HepG2 (cell line): Measurements from ENCODE around the gene TROAP. TPM values are rescaled to one million over a fixed set of nuclear protein-coding genes. Genes with fewer than 3 reads are reported as not detected.
A peak's percentile ranks its signal among the peaks of the same experiment; 100 is the strongest.

Experiments used
- CHCHD3 ChIP-seq: sonication (generic); formaldehyde crosslinking; IDR thresholded peaks from 2 replicates; pipeline ENCODE4 v1.8.0; 2022; ENCODE audit warnings: mild to moderate bottlenecking, missing genetic modification reagents, moderate library complexity
- E2F1 ChIP-seq: sonication (generic); formaldehyde crosslinking; IDR thresholded peaks from 2 replicates; pipeline ENCODE4 v1.5.0; 2020; ENCODE audit warnings: missing genetic modification reagents
- HDAC1 ChIP-seq: sonication (generic); formaldehyde crosslinking; IDR thresholded peaks from 2 replicates; pipeline ENCODE4 v1.5.1; 2020; ENCODE audit warnings: mild to moderate bottlenecking, missing genetic modification reagents
- HHEX ChIP-seq: IDR thresholded peaks from 2 replicates; pipeline ENCODE4 v1.6.1; 2016; ENCODE audit warnings: control low read depth
- HNRNPH1 ChIP-seq: fragments of 200-400 bp; formaldehyde crosslinking; optimal IDR thresholded peaks from 2 replicates; pipeline ENCODE3; 2017; ENCODE audit warnings: mild to moderate bottlenecking, low read depth, low read length
- HNRNPL ChIP-seq: fragments of 200-400 bp; formaldehyde crosslinking; IDR thresholded peaks from 2 replicates; pipeline ENCODE4 v1.6.1; 2017; ENCODE audit warnings: mild to moderate bottlenecking, low read depth, low read length
- JARID2 ChIP-seq: sonication (generic); formaldehyde crosslinking; IDR thresholded peaks from 2 replicates; pipeline ENCODE4 v1.8.1; 2023; ENCODE audit warnings: missing genetic modification reagents, inconsistent platforms; ENCODE audit not compliant: insufficient replicate concordance
- PPARG ChIP-seq: conservative IDR thresholded peaks from 2 replicates; pipeline ENCODE4 v1.6.1; 2016; ENCODE audit warnings: missing biosample characterization, missing genetic modification reagents
- RARA ChIP-seq: IDR thresholded peaks from 2 replicates; pipeline ENCODE4 v1.6.1; 2016; ENCODE audit warnings: missing genetic modification reagents, missing compliant biosample characterization
- RFX5 ChIP-seq: IDR thresholded peaks from 2 replicates; pipeline ENCODE4 v1.6.1; 2011; ENCODE audit warnings: low read depth, low read length, improper control_type of control experiment
- SIX1 ChIP-seq: sonication (generic); formaldehyde crosslinking; IDR thresholded peaks from 2 replicates; pipeline ENCODE4 v1.4.0; 2020; ENCODE audit warnings: missing genetic modification reagents, borderline replicate concordance
- STAG1 ChIP-seq: sonication (generic); formaldehyde crosslinking; IDR thresholded peaks from 2 replicates; pipeline ENCODE4 v1.4.0; 2020; ENCODE audit warnings: missing genetic modification reagents
- TBP ChIP-seq: sonication (generic); formaldehyde crosslinking; IDR thresholded peaks from 2 replicates; pipeline ENCODE4 v1.5.0; 2020; ENCODE audit warnings: missing genetic modification reagents
- TMF1 ChIP-seq: sonication (generic); formaldehyde crosslinking; IDR thresholded peaks from 2 replicates; pipeline ENCODE4 v1.8.1; 2022; ENCODE audit warnings: low read depth, missing genetic modification reagents
- ZBTB43 ChIP-seq: sonication (generic); formaldehyde crosslinking; conservative IDR thresholded peaks from 2 replicates; pipeline ENCODE4 v1.4.0; 2020; ENCODE audit warnings: missing genetic modification reagents
- ZNF572 ChIP-seq: sonication (generic); formaldehyde crosslinking; IDR thresholded peaks from 2 replicates; pipeline ENCODE4 v1.5.1; 2020; ENCODE audit warnings: mild to moderate bottlenecking, missing genetic modification reagents
- ZNF577 ChIP-seq: sonication (generic); formaldehyde crosslinking; IDR thresholded peaks from 2 replicates; pipeline ENCODE4 v1.4.0; 2020; ENCODE audit warnings: mild to moderate bottlenecking, low read depth, missing genetic modification reagents, borderline replicate concordance
- ZNF629 ChIP-seq: sonication (generic); formaldehyde crosslinking; conservative IDR thresholded peaks from 2 replicates; pipeline ENCODE4 v1.5.0; 2020; ENCODE audit warnings: missing genetic modification reagents
- ZNF710 ChIP-seq: sonication (generic); formaldehyde crosslinking; IDR thresholded peaks from 2 replicates; pipeline ENCODE4 v1.5.0; 2020; ENCODE audit warnings: mild to moderate bottlenecking, missing genetic modification reagents, borderline replicate concordance
- ZNF883 ChIP-seq: sonication (generic); formaldehyde crosslinking; IDR thresholded peaks from 2 replicates; pipeline ENCODE4 v1.5.1; 2020; ENCODE audit warnings: mild to moderate bottlenecking, missing genetic modification reagents; ENCODE audit errors: not compliant biosample characterization
- polyA plus RNA-seq, 8 experiments: library from polyadenylated mRNA; depleted of rRNA in 3 of 8; stranded (reverse) in 7 of 8; unstranded in 1 of 8; fragments of >200 nt; fragmentation: Illumina TruSeq in 4 of 8; extraction: Trizol in 4 of 8; gene quantifications; 2 replicates each; pipeline versions ENCODE4 v1.2.1 to v1.2.3, GENCODE V29; 2011 to 2016; ENCODE audit warnings: low read depth in 4 of 8, missing spikeins in 1 of 8, mixed read lengths in 1 of 8; ENCODE audit not compliant: insufficient read depth in 1 of 8
- total RNA-seq, 5 experiments: library from RNA; depleted of rRNA; stranded (reverse); fragments of >200 nt; fragmentation: Illumina TruSeq; extraction: Trizol; gene quantifications; 2 replicates each; pipeline ENCODE4 v1.2.3, GENCODE V29; 2016; ENCODE audit warnings: low read depth in 1 of 5
- TF ChIP-seq, protein P1 (sequence below): sonication (generic); formaldehyde crosslinking; IDR thresholded peaks from 2 replicates; pipeline ENCODE4 v1.8.0; 2022; ENCODE audit warnings: missing genetic modification reagents, mild to moderate bottlenecking, inconsistent platforms, borderline replicate concordance
- TF ChIP-seq, protein P2 (sequence below): sonication (generic); formaldehyde crosslinking; IDR thresholded peaks from 2 replicates; pipeline ENCODE4 v1.5.0; 2020; ENCODE audit warnings: missing genetic modification reagents

The TROAP gene
- total and polyA plus RNA-seq, 2 of the 13 experiments (the other 11 are each of a cell fraction or from before 2014, with no cell fraction given), result 22.5 to 30.9 TPM

DNA sequence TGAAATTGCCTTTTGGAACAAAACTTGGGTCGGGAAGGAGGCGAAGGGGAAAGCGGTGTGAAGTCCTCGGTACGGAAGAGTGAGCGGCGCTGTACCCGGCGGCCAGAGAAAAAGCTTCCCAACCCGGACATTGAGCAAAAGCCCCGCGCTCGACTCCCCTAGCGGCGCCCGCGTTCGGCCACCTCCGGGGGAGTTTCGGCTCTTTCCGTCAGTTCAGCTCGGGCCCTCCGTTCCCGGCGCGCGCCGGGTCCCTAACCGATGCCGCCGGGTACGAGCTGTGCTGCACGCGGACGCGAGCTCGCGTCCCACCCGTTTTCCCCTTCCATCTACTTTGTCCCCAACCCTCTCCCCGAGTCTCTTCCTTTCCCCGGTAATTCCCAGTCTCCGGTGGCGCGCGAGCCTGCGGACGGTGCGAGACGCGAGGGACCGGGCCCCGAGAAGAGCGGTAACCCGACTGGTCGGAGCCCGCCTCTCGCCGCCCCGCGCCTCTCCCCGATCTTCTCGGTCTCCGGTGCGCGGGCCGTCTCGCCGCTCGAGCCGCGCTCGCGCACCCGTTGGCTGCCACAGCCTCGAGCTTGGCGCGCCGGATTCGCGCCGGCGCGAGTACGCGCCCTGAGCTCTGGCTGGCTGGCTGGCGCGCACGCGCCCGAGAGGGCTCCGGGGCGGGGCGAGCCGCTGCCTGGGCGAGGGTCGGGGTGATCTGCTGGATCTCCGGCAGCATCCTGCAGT is 43.8 kb downstream of the TROAP start (continued):
- TF ChIP-seq ZNF710 (CRISPR knock-in tag), result peak; percentile 18; the same call in 1 of the 2 replicates
- no peak for TF ChIP-seq HNRNPH1
- 0 out of 2 replicates have a peak, but pooled peaks have one; percentile 52 for TF ChIP-seq HDAC1 (CRISPR knock-in tag)
- no peak for TF ChIP-seq SIX1 (CRISPR knock-in tag)
- TF ChIP-seq HHEX (CRISPR knock-in tag), result no peak
- peak; percentile 77 for TF ChIP-seq ZNF883 (CRISPR knock-in tag)
- no peak for TF ChIP-seq RARA (CRISPR knock-in tag)
- no peak for TF ChIP-seq ZNF629 (CRISPR knock-in tag)
- no peak for TF ChIP-seq PPARG (CRISPR knock-in tag)
- no peak for TF ChIP-seq ZNF577 (CRISPR knock-in tag)
- no peak for TF ChIP-seq JARID2 (CRISPR knock-in tag)
- TF ChIP-seq ZNF572, result no peak
- TF ChIP-seq ZBTB43, result 0 out of 2 replicates have a peak, but pooled peaks have one; percentile 16
- TF ChIP-seq, protein P1, sequence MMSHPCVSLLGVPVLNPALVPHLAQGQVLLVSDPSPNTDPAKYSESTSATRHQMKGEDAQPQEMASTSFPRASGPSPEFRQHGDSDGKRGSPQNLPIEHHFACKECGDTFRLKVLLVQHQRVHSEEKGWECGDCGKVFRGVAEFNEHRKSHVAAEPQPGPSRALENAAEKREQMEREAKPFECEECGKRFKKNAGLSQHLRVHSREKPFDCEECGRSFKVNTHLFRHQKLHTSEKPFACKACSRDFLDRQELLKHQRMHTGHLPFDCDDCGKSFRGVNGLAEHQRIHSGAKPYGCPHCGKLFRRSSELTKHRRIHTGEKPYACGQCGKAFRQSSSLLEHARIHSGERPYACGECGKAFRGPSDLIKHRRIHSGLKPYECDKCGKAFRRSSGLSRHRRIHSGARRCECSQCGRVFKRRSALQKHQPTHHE, result peak; percentile 72; the same call in 1 of the 2 replicates
- 0 out of 2 replicates have a peak, but pooled peaks have one; percentile 1 for TF ChIP-seq STAG1 (CRISPR knock-in tag)
- peak; percentile 57 for TF ChIP-seq TMF1 (CRISPR knock-in tag)
- peak; percentile 80 for TF ChIP-seq E2F1 (CRISPR knock-in tag)
- no peak for TF ChIP-seq CHCHD3 (CRISPR knock-in tag)
- no peak for TF ChIP-seq TBP (CRISPR knock-in tag)
- no peak for TF ChIP-seq RFX5
- 0 out of 2 replicates have a peak, but pooled peaks have one; percentile 6 for TF ChIP-seq HNRNPL
- TF ChIP-seq, protein P2, sequence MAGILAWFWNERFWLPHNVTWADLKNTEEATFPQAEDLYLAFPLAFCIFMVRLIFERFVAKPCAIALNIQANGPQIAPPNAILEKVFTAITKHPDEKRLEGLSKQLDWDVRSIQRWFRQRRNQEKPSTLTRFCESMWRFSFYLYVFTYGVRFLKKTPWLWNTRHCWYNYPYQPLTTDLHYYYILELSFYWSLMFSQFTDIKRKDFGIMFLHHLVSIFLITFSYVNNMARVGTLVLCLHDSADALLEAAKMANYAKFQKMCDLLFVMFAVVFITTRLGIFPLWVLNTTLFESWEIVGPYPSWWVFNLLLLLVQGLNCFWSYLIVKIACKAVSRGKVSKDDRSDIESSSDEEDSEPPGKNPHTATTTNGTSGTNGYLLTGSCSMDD (CRISPR knock-in tag), result no peak
